Astrocyte of the spinal cord (primary cell): ENCODE measurements around the gene GAB1.

Source experiments
- DNase-seq: peaks from one replicate; pipeline ENCODE4 v3.0.0; 2011; ENCODE audit warnings: low read depth, low spot score
- H3K4me3 ChIP-seq: 2 replicates; pipeline ENCODE4 v1.5.1; 2011; ENCODE audit warnings: low read depth, mild to moderate bottlenecking, low read length, moderate library complexity
- in situ Hi-C: cut with HindIII; loops from 2 replicates; pipeline ENCODE4 v1.10.0; 2017; ENCODE audit warnings: low sequenced_read_pairs
- TF ChIP-seq, protein P1 (sequence below): IDR thresholded peaks from 2 replicates; pipeline ENCODE4 v1.5.1; 2012; ENCODE audit warnings: low read depth, mild to moderate bottlenecking, low read length, inconsistent platforms

Gene GAB1

GRCh38 chr4:143336781-143337599 lies at the start of gene GAB1:
GAB1 (plus strand) TSS chr4:143336876; CDS start chr4:143337189, 313 bp downstream.
- in situ Hi-C loops: no loop called here
- peak within 1 kb of the TSS; percentile 64 for H3K4me3 ChIP-seq
- DNase-seq: peak; percentile 77
- TF ChIP-seq, protein P1, sequence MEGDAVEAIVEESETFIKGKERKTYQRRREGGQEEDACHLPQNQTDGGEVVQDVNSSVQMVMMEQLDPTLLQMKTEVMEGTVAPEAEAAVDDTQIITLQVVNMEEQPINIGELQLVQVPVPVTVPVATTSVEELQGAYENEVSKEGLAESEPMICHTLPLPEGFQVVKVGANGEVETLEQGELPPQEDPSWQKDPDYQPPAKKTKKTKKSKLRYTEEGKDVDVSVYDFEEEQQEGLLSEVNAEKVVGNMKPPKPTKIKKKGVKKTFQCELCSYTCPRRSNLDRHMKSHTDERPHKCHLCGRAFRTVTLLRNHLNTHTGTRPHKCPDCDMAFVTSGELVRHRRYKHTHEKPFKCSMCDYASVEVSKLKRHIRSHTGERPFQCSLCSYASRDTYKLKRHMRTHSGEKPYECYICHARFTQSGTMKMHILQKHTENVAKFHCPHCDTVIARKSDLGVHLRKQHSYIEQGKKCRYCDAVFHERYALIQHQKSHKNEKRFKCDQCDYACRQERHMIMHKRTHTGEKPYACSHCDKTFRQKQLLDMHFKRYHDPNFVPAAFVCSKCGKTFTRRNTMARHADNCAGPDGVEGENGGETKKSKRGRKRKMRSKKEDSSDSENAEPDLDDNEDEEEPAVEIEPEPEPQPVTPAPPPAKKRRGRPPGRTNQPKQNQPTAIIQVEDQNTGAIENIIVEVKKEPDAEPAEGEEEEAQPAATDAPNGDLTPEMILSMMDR: peak; percentile 12

DNA sequence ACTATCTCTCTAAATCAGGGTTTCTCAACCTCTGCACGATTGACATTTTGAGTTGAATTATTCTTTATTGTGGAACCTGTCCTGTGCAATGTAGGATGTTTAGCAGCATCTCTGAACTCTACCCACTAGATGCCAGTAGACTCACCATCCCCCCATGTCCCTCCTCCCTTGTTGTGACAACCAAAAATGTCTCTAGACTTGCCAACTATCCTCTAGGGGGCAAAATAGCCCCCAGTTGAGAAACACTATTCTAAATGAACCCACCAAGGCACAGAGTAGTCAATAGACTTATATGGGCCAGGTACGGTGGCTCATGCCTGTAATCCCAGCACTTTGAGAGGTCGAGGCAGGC lies 49.1 kb upstream of the GAB1 start:
- DNase-seq: no peak
- TF ChIP-seq, protein P1: no peak
- no peak overlapping the region for H3K4me3 ChIP-seq
- in situ Hi-C loops: no loop called here

GRCh38 chr4:143288171-143288570 lies 48.5 kb upstream of the GAB1 start:
- in situ Hi-C loops: no loop called here
- DNase-seq: no peak
- TF ChIP-seq, protein P1: no peak
- no peak overlapping the region for H3K4me3 ChIP-seq

DNA sequence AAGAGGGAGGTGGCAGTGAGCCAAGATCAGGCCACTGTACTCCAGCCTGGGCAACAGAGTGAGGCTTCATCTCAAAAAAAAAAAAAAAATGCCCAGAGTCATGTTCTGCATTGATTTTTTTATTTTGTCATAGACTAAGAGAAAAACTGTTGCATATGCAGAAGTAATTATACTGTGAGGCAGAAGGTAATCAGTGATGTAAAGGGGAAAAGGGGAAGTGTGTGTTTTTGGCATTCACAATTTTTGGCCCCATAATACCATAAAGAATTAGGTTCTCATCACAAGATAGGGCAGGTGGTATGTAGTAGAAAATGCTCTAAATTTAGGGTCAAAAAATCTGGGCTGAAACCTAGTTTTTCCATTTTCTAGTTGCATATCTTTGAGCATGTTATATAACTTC lies 47.3 kb upstream of the GAB1 start:
- in situ Hi-C loops: no loop called here

GRCh38 chr4:143291314-143291713 lies 45.4 kb upstream of the GAB1 start:
- TF ChIP-seq, protein P1: no peak
- H3K4me3 ChIP-seq: no peak overlapping the region
- DNase-seq: no peak
- in situ Hi-C loops: no loop called here

More for the DNA sequence above, 47.3 kb upstream of the GAB1 start:
- TF ChIP-seq, protein P1: no peak
- H3K4me3 ChIP-seq: no peak overlapping the region
- no peak for DNase-seq

DNA sequence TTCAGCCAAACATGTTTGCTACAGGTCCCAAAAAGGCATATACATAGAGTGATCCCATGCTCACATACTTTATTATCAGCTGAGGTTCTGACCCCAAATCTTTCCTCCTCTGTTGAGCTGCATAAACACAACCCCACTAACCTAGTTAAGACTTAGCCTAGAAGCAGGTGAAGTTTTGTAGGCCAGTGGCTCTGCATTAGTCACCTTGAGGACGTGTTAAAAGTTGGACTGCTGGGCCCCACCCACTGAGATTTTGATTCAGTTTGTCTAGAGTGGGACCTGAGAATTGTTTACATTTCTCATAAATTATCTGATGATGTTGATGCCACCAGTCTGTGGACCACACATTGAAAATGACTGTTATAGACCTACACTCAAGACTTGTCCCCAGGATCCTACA lies 43.8 kb upstream of the GAB1 start:
- no peak for DNase-seq
- TF ChIP-seq, protein P1: no peak
- no peak overlapping the region for H3K4me3 ChIP-seq
- in situ Hi-C loops: no loop called here
